ENCODE results near the gene OTUB1.
A peak's percentile ranks its signal among the peaks of the same experiment; 100 is the strongest.

OTUB1 gene

DNA sequence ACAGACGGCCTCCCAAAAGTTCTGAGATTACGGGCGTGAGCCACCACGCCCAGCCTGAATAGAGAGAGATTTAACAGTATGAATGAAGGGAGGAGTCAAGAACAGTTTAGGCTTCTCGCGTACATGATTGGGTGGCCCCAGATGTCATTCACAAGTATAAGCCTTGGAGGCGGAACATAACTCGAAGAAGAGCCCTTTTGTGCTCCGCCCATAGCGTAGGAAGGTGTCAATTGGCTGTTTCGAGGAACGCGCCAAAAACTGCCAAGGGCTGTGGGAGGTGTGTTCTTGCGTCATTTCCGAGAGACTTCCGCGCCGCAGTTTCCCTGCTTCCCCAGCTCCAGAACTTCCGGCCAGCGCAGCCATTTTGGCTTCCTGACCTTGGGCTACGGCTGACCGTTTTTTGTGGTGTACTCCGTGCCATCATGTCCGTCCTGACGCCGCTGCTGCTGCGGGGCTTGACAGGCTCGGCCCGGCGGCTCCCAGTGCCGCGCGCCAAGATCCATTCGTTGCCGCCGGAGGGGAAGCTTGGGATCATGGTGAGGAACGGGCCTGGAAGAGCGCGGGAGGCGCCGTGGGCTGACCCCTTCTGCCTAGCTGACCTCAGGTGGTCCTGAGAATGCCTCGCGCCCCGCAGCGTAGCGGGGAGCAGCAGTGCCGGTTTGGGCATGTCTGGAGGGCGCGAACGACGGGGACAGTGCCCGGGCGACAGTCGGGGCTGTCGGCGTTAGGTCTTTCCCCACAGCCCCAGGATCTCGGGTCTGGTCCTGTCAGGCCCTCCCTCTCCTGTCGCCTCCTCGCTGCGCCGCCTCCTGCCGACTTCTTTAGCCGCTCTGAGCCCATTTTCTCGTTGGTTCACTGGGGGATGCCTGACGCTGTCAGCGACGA is 11.7 kb upstream of the OTUB1 start, which contains the start of gene COX8A:
TSS of gene COX8A (plus strand) at position 362 of the 885 bp plus-strand sequence. CDS start at position 423, 61 bp downstream.
- DNase-seq (ENCODE audit: low read depth, low spot score): peak; percentile 100

DNA sequence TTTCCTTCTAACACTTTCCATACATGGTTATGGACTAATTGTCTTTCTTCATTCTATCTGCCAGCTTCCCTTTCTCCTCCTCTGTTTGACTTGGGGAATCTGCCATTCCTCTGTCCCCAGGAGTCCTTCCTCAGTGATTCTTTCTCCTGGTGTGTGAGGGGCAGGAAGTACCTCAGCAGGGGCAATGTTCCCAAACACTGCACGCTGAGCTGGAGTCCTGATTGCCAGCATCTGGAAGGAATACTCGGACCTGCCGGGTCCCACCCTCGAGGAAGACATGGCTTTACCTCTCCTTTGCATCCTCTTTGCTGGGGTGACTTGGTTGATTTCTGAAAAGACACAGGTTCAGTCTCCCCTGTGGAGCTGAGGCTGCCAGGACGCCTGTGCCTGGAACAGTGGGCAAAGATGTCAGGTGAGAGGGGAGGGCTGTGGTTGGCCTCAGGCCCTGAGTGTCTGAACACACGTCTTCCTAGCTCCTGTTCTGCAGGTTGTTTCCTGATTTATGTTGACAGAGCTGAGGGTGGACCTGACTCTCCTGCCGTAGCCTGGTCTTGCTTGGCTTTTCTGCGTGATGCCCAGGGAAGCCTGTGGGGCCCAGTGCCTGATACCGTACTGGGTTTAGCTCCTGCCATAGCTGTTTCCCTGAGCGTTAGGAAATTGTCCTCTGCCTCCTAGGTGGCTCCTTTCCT is 7.5 kb upstream of the OTUB1 start:
- DNase-seq (ENCODE audit: low read depth, low spot score): no peak

DNA sequence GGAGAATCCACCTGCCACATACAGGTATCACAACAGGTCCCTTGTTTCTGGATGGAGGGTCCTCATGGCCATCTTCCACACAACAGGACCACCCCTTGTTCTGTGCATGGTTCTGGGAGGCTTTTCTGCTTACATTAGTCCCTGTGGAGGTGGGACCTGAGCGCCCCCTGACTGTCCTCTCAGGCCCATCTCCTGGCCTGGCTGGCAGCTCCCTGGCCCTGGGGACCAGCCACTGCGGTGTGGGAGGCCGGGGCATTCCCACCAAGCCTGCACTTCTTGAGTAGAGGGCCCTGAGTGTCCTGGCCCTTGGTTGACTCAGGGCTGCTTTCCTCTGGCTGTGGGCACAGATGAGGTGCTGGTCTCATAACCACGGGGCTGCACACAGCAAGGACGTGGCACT is 6.8 kb upstream of the OTUB1 start:
- DNase-seq (ENCODE audit: low read depth, low spot score): no peak

DNA sequence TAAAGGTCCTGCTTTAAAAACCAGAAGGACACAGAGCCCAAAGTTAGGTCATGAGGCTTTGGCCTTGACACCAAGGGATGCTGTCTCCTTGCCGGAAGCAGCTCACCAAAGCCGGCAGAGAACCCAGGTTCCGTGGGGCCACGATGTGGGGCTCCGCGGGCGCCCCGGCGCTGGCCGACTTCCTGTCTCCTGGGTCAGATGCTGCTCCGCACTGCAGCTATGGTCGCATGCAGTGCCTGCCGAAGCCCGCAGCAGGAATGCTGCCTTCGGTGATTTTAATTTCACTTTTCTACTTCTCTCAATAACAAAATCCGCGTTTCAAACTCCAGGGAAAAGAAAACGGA is 454 bp upstream of the OTUB1 start:
- DNase-seq (ENCODE audit: low read depth, low spot score): no peak

DNA sequence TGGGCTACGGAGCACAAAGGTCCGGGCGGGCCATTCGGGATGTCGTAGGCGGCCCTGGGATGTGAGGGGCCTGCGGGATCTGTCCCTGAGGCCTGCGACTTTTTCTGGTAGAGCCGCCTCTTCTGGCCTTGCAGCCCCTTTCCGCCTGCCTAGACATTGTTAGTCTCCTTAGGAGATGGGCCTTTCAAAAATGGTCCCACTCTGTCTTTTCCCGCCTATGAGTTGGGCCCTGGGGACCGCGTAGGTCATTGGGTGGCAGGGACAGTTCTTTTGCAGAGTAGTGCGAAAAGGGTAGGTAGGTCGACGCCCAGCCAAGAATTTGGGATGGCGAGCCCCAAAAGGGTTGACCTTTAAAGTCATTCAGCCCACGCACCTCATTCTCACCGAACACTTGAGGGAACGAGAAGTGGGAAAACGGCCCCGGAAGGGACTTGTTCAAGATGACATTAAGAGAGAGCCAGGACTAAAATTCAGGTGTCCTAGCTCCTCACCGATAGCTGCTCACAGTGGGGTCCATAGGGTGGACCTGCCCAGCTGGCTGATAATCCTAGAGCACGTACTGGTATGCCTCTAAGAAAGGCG is 785 bp downstream of the OTUB1 start:
- DNase-seq (ENCODE audit: low read depth, low spot score): no peak

DNA sequence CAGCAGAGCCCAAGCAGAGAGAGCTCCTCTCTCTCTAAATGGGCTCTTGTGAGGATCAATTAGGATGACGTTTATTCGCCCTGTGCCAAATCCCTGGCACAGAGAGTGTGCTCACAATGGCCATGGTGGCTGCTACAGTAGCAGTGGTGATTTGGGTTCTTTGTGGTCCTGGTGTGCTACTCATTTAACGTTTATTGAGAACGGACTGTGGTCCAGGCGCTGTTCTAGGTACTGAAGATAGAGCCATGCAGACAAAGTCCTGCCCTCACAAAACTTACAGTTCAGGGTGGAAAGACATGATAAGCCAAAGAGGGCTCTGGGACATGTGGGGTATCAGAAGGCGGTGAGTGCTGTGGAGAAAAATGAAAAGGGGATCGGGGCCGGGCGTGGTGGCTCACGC is 5.3 kb downstream of the OTUB1 start:
- no peak for DNase-seq (ENCODE audit: low read depth, low spot score)

DNA sequence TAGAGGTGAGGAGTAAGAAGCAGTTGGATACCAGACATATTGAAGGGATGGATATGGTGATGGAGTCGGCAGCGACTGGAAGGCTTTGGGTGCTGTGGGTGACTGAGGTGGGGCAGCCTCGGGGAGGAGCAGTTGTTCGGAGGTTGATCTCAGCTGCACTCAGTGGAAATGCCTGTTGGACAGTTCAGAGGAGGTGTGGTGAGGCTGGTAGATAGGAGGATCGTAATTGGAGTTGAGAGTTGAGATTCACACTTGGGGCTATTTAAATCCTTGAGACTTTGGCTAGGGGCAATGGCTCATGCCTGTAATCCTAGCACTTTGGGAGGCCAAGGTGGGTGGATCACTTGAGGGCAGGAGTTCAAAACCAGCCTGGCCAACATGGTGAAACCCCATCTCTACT is 6.9 kb downstream of the OTUB1 start:
- no peak for DNase-seq (ENCODE audit: low read depth, low spot score)

DNA sequence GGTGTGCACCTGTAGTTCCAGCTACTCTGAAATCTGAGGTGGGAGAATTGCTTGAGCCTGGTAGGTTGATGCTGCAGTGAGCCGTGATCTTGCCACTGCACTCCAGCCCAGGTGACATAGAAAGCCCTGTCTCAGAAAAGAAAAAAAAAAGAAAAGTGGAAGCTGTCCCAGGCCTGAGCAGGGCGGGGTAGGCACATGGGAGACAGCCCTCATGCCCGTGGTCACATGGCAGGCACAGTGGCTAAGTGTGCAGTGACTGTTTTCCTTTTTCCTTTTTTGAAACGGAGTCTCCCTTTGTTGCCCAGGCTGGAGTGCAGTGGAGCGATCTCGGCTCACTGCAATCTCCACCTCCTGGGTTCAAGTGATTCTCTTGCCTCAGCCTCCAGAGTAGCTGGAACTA is 7.8 kb downstream of the OTUB1 start:
- no peak for DNase-seq (ENCODE audit: low read depth, low spot score)

DNA sequence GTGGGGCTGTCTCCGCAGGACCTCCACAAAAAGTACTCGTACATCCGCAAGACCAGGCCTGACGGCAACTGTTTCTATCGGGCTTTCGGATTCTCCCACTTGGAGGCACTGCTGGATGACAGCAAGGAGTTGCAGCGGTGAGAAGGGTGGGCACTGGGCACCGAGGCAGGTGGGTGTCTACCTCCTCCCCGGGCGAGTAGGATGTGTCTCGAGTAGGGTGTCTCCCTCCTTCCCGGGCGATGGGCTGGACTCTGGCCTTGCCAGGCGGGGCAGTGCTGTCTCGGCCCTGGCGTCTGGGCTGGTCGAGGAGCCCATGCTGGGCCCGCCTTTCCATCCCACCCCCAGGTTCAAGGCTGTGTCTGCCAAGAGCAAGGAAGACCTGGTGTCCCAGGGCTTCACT is 10.3 kb downstream of the OTUB1 start:
- DNase-seq (ENCODE audit: low read depth, low spot score): no peak

DNA sequence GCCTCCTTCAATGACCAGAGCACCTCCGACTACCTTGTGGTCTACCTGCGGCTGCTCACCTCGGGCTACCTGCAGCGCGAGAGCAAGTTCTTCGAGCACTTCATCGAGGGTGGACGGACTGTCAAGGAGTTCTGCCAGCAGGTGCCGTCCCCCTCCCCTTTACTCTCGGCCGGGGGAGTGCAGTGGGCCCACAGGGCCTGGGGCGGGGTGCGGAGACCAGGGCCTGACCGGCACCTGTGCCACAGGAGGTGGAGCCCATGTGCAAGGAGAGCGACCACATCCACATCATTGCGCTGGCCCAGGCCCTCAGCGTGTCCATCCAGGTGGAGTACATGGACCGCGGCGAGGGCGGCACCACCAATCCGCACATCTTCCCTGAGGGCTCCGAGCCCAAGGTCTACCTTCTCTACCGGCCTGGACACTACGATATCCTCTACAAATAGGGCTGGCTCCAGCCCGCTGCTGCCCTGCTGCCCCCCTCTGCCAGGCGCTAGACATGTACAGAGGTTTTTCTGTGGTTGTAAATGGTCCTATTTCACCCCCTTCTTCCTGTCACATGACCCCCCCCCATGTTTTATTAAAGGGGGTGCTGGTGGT is 11.0 kb downstream of the OTUB1 start:
- no peak for DNase-seq (ENCODE audit: low read depth, low spot score)

DNA sequence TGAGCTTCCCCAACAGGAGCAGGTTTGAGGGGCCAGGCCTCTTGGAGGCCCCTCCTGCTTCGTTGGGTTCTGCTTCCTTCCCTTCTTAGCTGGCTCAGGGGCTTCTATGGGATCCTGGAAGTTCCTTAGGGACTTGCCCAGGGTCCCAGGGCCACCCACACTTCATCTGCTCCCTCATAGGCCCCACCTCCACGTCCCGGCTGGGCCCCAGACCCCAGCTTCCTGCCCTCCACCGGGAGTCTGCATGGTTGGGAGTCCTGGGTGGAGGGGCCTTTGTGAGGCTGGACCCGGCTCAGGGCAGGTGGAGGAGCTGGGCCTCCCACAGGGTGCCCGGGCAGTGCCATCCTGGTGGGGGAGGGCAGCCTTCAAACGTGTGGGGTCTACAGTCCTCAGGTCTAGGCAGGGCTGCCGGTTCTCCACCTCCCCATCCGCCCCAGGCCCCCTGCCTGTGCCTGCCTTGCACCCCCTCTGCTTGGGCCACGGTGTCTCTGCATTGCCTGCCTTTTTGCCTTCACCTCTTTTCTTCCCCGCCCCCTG is 11.6 kb downstream of the OTUB1 start:
- no peak for DNase-seq (ENCODE audit: low read depth, low spot score)

DNA sequence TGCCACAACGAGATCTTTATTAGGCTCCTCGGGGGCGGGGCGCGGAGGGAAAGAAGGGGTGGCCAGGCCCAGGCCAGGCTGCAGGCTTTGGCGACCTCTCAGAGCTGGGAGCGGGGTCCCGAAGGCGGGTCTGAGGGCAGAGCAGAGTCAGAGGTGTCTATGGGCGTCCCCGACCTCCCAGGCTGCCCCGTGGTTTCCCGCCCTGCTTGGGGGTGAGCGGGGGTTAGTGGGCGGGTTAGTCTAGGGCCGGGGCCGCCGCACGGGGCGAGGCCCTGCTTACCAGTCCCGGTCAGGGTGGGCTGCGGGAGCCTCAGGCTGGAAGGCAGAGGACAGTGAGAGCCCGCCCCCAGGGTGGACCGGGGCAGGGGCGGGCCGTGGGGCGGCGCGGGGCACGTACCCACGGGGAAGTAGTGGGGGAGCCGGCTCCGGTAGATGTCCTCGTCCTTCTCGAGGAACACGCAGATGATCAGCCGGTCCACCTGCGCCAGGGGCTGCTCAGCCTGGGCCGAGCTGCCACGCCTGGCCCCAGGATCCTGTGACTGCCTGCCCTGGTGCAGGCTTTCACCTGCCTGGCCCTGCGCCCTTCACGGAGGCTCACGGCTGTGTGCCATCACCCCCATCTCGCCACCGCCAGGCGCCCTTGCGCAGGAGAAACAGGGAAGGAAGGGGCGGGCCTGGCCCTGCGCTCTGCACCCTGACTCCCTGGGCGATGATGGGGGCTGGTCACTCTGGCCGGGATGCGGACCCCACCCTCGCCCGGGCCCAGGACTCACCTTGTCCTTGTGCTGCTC is 12.5 kb downstream of the OTUB1 start:
- no peak for DNase-seq (ENCODE audit: low read depth, low spot score)

DNA sequence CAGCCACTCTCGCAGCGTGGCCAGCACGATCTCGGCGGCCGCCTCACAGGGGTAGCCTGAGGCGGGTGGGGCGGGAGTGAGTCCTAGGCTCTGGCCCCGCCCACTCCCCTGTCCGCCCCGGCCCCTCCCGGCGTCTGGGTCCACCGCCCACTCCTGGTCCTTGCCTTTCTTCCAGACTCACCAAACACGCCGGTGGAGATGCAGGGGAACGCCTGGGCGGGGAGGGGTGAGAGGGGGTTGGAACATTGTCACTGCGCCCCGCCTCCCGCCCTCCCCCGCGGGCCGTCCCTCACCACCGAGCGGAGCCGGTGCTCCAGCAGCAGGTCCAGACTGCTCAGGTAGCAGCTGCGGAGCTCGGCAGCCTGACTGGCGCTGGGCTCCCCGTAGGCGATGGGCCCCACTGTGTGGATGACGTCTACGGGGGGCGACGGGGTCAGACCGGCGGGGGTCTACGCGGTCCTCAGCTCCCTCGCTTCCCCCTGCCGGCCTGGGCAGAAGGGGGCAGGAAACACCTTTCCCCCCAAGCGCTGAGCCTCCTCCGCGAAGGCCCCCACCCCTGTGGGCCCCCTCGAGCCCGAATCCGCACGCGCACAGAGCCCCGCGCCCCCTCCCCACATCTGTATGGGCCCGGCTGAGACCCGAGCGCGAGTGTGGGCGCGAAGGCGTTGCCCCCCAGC is 13.2 kb downstream of the OTUB1 start:
- DNase-seq (ENCODE audit: low read depth, low spot score): no peak

DNA sequence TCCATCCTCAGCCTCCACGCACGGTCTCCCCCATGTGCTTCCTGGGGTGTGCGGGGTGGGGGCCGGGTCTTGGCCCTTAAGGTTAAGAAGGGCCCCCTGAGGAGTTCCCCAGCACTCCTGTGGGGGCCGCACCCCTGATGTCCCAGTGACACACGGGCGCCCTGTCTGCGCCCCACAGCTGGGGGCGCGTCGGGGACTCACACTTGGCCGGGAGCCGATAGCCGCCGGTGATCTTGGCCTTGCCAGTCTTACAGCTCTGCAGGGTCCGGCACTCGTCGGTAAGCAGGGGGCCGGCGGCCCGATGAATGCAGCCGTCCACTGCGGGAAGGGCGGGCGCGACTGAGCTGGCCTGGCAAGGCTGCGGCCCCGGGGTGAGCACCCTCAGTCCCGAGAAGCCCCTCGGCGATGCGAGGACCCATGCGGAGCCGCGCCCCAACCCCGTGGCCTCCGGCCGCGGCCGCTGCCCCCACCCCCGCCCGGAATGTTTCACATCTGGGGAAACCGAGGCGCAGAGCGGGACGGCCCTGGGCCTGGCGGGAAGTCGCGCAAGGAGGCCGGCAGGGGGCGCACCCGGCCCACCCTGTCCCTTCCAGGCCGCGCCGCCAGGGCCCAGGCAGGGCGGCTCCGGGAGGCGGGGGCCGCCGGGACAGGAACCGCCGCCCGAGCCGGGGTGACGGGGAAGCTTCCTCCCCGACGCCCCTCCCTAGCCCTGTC is 13.9 kb downstream of the OTUB1 start:
- DNase-seq (ENCODE audit: low read depth, low spot score): no peak

DNA sequence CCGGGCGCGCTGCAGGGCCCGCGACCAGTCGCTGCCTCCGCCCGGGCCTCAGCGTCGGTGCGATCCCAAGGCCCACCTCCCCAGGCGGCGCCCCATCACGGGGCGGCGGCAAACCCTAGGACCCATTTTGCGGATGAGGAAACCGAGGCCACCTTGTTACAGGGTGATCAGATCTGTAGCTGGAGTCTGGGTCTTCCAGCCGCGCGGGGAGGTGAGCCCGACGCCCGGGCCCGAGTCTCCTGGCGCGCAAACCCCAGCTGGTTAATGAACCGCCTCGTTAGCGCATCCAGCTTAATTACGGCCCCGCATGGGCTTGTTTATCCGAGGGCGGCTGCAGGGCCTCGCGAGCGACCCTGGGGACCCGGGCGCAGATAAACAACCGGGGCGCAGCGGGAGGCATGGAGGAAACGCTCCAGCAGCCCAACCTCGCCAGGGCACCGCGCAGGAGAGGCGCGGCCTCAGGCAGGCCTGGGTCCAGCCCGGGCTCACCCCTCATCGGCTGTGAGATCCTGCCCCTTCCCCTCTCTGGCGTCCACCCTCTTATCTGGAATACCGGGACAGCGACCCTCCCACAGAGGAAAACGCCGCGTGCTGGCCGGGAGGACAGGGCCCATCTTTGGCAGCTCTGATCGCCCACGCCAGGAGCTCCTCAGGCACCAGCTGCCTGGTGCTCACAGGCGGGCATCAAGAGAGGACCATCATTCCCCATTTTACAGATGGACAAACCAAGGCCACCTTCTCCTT is 14.7 kb downstream of the OTUB1 start:
- no peak for DNase-seq (ENCODE audit: low read depth, low spot score)

DNA sequence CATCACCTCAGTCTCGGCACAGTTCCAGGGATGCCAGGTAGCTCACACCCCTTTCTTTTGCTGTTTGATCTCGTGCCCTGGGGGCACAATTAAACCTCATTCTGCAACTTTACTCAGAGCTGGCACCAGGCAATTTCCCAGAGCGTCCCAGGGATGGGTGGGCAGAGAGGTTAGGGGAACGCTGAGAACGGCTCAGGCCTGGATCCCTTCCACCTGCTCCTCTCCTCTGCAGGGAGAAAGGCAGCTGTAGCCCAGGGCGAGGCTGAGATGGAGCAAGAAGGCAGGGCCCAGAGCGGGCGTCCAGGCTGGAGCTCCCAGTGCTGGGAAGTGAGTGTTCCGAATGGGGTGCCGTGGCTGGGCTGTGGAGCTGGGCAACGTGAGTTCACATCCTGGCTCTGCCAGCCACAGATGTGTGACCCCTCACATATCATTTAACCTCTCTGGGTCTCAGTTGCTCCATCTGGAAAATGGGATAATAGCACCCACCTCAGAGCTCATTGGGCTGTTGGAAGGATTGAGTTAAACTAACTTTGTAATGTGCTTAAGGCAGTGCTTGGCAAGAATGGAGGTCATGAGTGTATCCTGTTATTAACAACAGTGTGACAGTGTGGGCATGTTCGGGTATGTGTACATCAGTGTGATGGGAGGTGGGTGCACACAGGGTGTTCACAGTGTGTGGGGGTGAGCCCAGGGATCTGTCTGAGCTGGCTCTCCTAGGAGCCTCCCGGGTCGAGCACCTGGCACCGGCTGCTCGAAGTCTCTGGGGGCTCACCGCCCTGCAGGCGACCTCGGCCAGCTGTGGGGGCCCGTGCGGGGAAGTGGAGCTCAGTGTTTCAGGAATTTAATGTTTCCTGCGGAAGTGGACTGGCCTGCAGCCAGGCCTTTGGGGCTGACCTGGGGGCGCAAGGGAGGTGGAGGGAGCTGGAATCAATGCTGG is 15.5 kb downstream of the OTUB1 start:
- DNase-seq (ENCODE audit: low read depth, low spot score): no peak

DNA sequence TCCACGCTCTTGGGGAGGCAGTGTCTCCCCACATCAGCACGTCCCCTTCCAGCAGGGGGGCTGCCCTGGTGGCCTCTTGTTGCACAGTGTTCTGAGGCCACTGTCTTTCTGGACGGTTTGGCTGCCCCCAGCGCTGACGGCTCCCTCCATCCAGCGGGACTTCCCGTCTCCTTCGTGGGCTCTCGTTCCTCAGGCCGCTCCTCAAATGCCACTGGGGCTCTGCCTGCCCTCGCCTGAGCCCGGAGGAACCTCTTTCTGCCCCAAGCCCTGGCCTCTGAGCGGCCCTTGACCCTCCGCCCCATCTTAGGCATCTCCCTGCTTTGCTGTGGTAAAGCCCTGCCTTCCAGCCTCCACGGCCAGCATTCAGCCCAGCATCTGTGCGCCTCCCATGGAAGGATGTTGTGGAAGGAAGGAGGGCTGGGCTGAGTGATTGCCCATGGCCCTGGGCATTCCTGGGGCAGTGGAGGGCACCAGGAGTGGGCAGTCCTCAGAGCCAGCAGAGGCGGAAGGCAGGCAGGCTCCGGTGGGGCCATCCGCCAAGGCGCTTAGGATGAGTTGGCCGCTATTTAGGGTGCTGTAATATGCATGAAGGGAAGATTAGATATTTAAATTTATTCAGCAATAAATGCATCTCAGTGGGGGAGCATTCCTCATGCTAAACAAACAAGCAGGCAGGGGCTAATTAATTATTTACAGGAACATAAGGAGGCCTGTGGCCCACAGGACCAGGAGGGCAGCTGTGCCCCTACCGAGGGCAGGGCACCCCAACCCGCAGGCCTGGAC is 17.8 kb downstream of the OTUB1 start:
- no peak for DNase-seq (ENCODE audit: low read depth, low spot score)

Measured in smooth muscle cell of the brain vasculature (primary cell).